Smooth muscle cell (in vitro differentiated cells): ENCODE data around the gene CLDN1. TPM values are rescaled to one million over a fixed set of nuclear protein-coding genes. Genes with fewer than 3 reads are reported as not detected.

ENCODE experiments used
- DNase-seq: peaks from one replicate; lab custom pipeline; 2025; ENCODE audit not compliant: unreplicated experiment; lab: John Stamatoyannopoulos, UW
- H2AFZ ChIP-seq: fragments of 200-600 bp; sonication (generic); 2 replicates; pipeline ENCODE4 v1.6.0; 2016; ENCODE audit warnings: antibody characterized with exemption, low read depth, mild to moderate bottlenecking
- H3F3A ChIP-seq: fragments of 200-600 bp; sonication (generic); 2 replicates; pipeline ENCODE4 v1.6.0; 2017; ENCODE audit warnings: antibody characterized with exemption, low read depth
- H3K27ac ChIP-seq: fragments of 200-600 bp; sonication (generic); 2 replicates; pipeline ENCODE4 v1.5.1; 2016; ENCODE audit warnings: low read depth, mild to moderate bottlenecking
- H3K27me3 ChIP-seq: fragments of 200-600 bp; sonication (generic); 2 replicates; pipeline ENCODE4 v1.6.1; 2016; ENCODE audit warnings: low read depth, mild to moderate bottlenecking
- H3K36me3 ChIP-seq: fragments of 200-600 bp; sonication (generic); 2 replicates; pipeline ENCODE4 v1.5.1; 2016; ENCODE audit warnings: low read depth
- H3K4me1 ChIP-seq: fragments of 200-600 bp; sonication (generic); 2 replicates; pipeline ENCODE4 v1.5.1; 2016; ENCODE audit warnings: low read depth
- H3K4me2 ChIP-seq: fragments of 200-600 bp; sonication (generic); 2 replicates; pipeline ENCODE4 v1.6.0; 2016; ENCODE audit warnings: mild to moderate bottlenecking
- H3K4me3 ChIP-seq: fragments of 200-600 bp; sonication (generic); 2 replicates; pipeline ENCODE4 v1.5.1; 2016; ENCODE audit warnings: mild to moderate bottlenecking
- H3K79me2 ChIP-seq: fragments of 200-600 bp; sonication (generic); 2 replicates; pipeline ENCODE4 v1.6.0; 2016; ENCODE audit warnings: low read depth, mild to moderate bottlenecking
- H3K9ac ChIP-seq: fragments of 200-600 bp; sonication (generic); 2 replicates; pipeline ENCODE4 v1.6.0; 2016; ENCODE audit warnings: low read depth
- H3K9me3 ChIP-seq: fragments of 200-600 bp; sonication (generic); replicated peaks from 2 replicates; pipeline ENCODE4 v1.5.1; 2016; ENCODE audit warnings: low read depth
- H4K20me1 ChIP-seq: fragments of 200-600 bp; sonication (generic); 2 replicates; pipeline ENCODE4 v1.6.0; 2016; ENCODE audit warnings: low read depth
- WGBS: methylation state at CpG from one replicate; pipeline ENCODE4 v1.1.7; 2016; ENCODE audit warnings: low lambda C conversion rate; 5-methylcytosine and 5-hydroxymethylcytosine counted together
- polyA plus RNA-seq: library from polyadenylated mRNA; unstranded; fragments of >200 nt; fragmentation: Nextera tagmentation; extraction: Ambion mirVana; gene quantifications from 2 replicates; pipeline ENCODE4 v1.2.1, GENCODE V29; 2016
- total RNA-seq: library from RNA; depleted of rRNA; stranded (reverse); fragments of >200 nt; gene quantifications from 2 replicates; pipeline ENCODE4 v1.2.3, GENCODE V29; 2014
- TF ChIP-seq, protein P1 (sequence below): fragments of 200-600 bp; sonication (generic); IDR thresholded peaks from 2 replicates; pipeline ENCODE4 v1.5.1; 2017; ENCODE audit warnings: borderline replicate concordance, mild to moderate bottlenecking, antibody characterized with exemption; ENCODE audit not compliant: insufficient read depth, poor library complexity, severe bottlenecking

The CLDN1 gene
- total and polyA plus RNA-seq, 2 experiments from 2014 or later, result 3.8 to 30.5 TPM

DNA sequence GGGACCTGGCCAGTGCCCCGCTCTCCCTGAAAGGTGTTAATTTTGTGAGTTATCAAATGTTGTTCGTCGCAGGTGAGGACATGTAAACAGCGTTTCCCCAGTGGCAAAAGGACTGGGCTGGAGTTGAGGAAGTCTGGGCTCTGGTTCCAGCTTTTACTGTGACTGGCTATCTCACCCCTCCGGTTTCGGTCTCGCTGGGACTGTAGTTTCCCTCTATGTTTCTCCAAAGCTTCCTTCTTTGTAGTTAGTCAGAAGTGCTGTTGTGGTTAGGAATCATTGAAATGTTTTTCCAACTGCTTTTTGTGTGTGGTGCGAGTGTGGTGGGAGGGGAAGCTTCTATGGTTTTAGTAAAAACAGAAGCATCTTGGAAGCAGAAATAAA, 990 bp upstream of the CLDN1 start:
- H3F3A ChIP-seq, result no peaks in the 10 kb centered on the region
- no peak overlapping the region for H3K4me3 ChIP-seq
- WGBS, result 75% methylated on average over 8 of the region's 8 CpGs
- H3K9ac ChIP-seq, result no peak overlapping the region
- peak overlapping the region; percentile 36 for H3K27ac ChIP-seq
- peaks cover 4% of the 10 kb centered on the region for H3K4me1 ChIP-seq
- H3K36me3 ChIP-seq, result no peaks in the 10 kb centered on the region
- peak overlapping the region; percentile 98 for H3K4me2 ChIP-seq
- no peaks in the 10 kb centered on the region for H3K9me3 ChIP-seq
- H4K20me1 ChIP-seq, result no peaks in the 10 kb centered on the region
- peaks cover 24% of the 10 kb centered on the region for H3K27me3 ChIP-seq
- no peaks in the 10 kb centered on the region for H3K79me2 ChIP-seq
- DNase-seq, result no peak
- H2AFZ ChIP-seq, result peak overlapping the region; percentile 61
- TF ChIP-seq, protein P1, sequence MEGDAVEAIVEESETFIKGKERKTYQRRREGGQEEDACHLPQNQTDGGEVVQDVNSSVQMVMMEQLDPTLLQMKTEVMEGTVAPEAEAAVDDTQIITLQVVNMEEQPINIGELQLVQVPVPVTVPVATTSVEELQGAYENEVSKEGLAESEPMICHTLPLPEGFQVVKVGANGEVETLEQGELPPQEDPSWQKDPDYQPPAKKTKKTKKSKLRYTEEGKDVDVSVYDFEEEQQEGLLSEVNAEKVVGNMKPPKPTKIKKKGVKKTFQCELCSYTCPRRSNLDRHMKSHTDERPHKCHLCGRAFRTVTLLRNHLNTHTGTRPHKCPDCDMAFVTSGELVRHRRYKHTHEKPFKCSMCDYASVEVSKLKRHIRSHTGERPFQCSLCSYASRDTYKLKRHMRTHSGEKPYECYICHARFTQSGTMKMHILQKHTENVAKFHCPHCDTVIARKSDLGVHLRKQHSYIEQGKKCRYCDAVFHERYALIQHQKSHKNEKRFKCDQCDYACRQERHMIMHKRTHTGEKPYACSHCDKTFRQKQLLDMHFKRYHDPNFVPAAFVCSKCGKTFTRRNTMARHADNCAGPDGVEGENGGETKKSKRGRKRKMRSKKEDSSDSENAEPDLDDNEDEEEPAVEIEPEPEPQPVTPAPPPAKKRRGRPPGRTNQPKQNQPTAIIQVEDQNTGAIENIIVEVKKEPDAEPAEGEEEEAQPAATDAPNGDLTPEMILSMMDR, result no peak

DNA sequence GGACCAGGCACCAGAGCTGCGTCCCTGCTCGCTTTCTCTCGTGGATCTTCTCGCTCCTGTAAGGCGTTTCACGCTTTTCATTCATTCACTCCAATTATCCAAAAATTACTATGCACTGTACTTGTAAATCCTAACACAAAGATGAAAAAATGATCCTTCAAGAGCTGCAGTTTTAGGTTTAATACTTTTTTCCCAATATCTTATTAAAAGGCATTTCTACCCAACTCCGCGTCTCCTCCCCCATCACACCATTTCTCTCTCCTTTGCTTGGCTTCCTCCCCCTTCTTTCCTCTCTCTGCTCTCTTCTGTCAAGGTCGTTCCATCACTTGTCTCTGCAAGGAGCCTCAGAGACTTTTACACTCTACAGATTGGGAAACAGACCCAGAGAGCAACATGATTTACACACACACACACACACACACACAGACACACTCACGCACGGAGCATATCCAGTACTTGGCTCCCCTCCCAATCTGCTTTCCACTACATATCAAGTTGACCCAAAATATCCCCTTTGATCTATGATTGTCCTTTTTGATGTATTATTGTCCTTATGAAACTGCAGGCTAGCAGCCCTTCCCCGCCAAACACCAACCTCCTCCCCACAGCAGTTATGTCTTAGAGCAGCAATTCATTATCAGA, 479 bp upstream of the CLDN1 start:
- Histone ChIP-seq H3K4me1 (peaks cover 4% of the 10 kb centered on the region), H3F3A (no peaks in the 10 kb centered on the region), H3K27ac (peak overlapping the region; percentile 36), H4K20me1 (no peaks in the 10 kb centered on the region), H3K9ac (peak overlapping the region; percentile 61), H3K27me3 (peaks cover 27% of the 10 kb centered on the region), H3K9me3 (no peaks in the 10 kb centered on the region), H2AFZ (peak overlapping the region; percentile 61), H3K36me3 (no peaks in the 10 kb centered on the region), H3K79me2 (no peaks in the 10 kb centered on the region), H3K4me3 (peak overlapping the region; percentile 69), H3K4me2 (peak overlapping the region; percentile 98)
- 21% methylated on average over 12 of the region's 12 CpGs for WGBS
- DNase-seq, result no peak
- TF ChIP-seq, protein P1, result no peak

DNA sequence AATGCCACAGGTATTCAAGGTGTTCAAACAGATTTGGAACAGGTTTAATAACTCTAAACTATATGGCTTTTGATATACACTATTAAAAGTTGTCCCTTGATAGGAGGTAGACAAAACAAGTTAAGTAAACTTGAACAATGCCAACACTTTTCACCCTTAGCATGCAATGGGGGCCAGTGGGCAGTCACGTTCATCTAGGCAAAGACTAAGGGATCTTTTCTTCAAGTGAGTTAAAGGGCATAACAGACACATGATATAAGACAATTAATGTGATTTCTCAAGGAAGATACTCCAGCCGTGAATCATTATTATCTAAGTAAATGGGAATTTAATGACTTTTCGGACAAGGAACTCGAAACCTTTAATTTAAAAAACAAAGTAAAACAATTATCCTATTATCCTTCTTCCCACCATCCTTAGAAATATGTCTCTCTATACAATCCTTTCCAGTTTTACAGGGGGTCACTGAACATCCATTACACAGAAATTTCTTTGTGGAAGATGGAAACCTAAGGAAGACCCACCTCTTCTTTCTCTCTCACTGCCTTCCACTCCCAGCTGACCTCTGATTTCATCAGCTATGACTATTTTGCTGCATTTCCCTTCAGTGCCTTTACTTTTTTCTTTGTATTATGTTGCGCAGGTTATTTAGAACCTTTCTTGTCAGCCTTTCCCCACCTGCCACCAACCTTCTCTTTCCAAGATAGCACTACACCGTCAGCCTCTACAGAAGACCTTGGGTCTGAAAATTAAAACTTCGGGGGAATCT, 1.5 kb downstream of the CLDN1 start:
- TF ChIP-seq, protein P1, result no peak
- Histone ChIP-seq H3K4me2 (peak overlapping the region; percentile 98), H3K4me3 (peak overlapping the region; percentile 69), H3K36me3 (no peaks in the 10 kb centered on the region), H3K9me3 (no peaks in the 10 kb centered on the region), H3K27me3 (peaks cover 35% of the 10 kb centered on the region), H3K27ac (peak overlapping the region; percentile 63), H4K20me1 (no peaks in the 10 kb centered on the region), H2AFZ (no peak overlapping the region), H3K9ac (peak overlapping the region; percentile 61), H3K4me1 (peaks cover 1% of the 10 kb centered on the region), H3K79me2 (no peaks in the 10 kb centered on the region), H3F3A (no peaks in the 10 kb centered on the region)
- no peak for DNase-seq
- 88% methylated on average over 7 of the region's 7 CpGs for WGBS
